Central memory CD4-positive, alpha-beta T cell (primary cell): ENCODE results near the gene ABHD16B.
"Not testable (repeated sequence)": the region's sequence is repeated elsewhere in the genome, so short reads cannot be mapped to it uniquely, and the experiment has no call there.

Experiments used
- DNase-seq: peaks from one replicate; pipeline ENCODE4 v3.0.0; 2022

The ABHD16B gene

GRCh38 chr20:63856098-63856511 is 5.2 kb upstream of the ABHD16B start:
- no peak for DNase-seq

GRCh38 chr20:63857764-63858392 is 3.4 kb upstream of the ABHD16B start:
- no peak for DNase-seq

- no peak for DNase-seq
Observed at GRCh38 chr20:63858393-63859165, 2.7 kb upstream of the ABHD16B start.

- no peak for DNase-seq
Observed at GRCh38 chr20:63859166-63859699, 2.1 kb upstream of the ABHD16B start.

GRCh38 chr20:63860325-63861051 is 810 bp upstream of the ABHD16B start:
- no peak for DNase-seq

- DNase-seq, result no peak
Observed at GRCh38 chr20:63861981-63862901, 943 bp downstream of the ABHD16B start.

- no peak for DNase-seq
Observed at GRCh38 chr20:63863021-63863797, 1.9 kb downstream of the ABHD16B start.

GRCh38 chr20:63863798-63864544 is 2.7 kb downstream of the ABHD16B start:
- peak; percentile 77 for DNase-seq

- no peak for DNase-seq
Observed at GRCh38 chr20:63864545-63864977, 3.3 kb downstream of the ABHD16B start.

GRCh38 chr20:63864978-63865640 is 3.8 kb downstream of the ABHD16B start, which contains the start of gene TPD52L2:
TPD52L2 (plus strand) TSS chr20:63865270; CDS start chr20:63865366, 96 bp downstream.
- peak; percentile 96 for DNase-seq

GRCh38 chr20:63867042-63867441 is 5.7 kb downstream of the ABHD16B start:
- DNase-seq, result not testable (repeated sequence)

- no peak for DNase-seq
Observed at GRCh38 chr20:63868264-63868663, 7.0 kb downstream of the ABHD16B start.

- DNase-seq, result peak; percentile 22
Observed at GRCh38 chr20:63873477-63873971, 12.2 kb downstream of the ABHD16B start.

GRCh38 chr20:63874241-63874640 is 12.9 kb downstream of the ABHD16B start:
- not testable (repeated sequence) for DNase-seq

GRCh38 chr20:63876489-63877036 is 15.3 kb downstream of the ABHD16B start:
- no peak for DNase-seq

- no peak for DNase-seq
Observed at GRCh38 chr20:63877755-63878470, 16.6 kb downstream of the ABHD16B start.

GRCh38 chr20:63878899-63879663 is 17.8 kb downstream of the ABHD16B start:
- no peak for DNase-seq

GRCh38 chr20:63880901-63881300 is 19.6 kb downstream of the ABHD16B start:
- not testable (repeated sequence) for DNase-seq
